GM21576 (cell line): ENCODE results near the gene PRKAG2.
A peak's percentile ranks its signal among the peaks of the same experiment; 100 is the strongest.
"Not testable (repeated sequence)": the region's sequence is repeated elsewhere in the genome, so short reads cannot be mapped to it uniquely, and the experiment has no call there.

Experiments used
- ATAC-seq: cut with Tn5 transposase; IDR thresholded peaks from one replicate; pipeline ENCODE4 v1.9.1; 2021; ENCODE audit warnings: mild to moderate bottlenecking, moderate library complexity; ENCODE audit not compliant: unreplicated experiment

Gene PRKAG2

DNA sequence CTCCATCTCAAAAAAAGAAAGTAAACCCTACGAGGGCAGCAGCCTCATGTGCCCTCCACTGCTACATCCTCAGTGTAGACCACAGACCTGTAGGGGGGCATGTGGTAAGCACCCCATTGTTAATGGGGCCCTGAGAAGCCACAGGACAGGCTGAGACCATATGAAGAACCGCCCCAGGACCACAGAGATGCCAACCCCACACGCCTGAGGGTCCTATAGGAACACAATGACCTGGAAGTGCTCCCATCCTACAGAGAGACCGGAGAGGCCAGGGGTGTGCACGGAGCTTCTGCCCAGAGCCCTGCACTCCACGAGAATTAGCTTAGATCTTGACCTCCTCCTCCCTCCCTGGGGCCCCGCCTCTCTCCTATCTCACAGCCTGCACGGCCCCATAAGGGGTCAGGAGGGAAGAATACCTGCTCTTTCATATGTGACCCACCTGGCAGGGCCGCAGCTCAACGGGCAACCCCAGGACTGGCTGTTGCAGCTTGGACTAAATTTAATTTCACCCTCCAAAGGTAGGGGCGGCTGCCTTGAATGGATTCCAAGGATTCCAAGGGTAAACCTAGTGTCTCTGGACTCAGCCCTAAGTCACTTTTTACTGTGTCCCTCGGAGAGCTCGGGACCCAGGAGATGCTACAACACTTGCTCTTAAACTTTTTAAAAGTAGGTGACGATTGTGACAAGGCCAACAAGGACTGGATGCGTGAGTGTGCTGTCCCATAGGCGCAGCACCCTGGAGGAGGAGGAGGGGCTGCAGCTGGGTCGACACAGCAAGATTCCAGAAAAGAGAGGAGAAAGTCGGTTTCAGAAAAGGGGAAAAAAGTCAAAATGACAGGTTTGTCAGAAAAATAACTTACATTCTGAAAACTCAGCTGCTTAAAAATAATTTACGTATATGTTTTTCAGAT, 24.2 kb downstream of the PRKAG2 start:
- ATAC-seq, result no peak

DNA sequence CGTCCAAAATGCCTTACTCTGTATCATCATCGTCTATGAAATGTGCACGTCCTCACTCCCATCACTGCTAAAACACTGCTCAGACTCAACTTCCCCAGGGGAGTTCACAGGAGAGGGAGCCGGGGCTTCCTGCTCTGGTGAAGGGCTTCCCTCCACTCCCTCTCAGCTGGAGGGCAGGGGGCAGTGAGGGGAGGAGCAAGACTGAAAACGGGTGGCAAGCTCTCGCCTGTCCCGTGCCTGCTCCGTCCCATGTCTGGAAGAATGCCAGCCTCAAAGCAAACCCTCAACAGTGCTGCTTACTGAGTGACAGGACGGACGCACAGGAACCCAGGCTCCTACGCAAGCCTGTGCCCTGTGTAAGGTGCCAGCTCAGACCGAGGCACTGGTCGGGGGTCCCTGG, 25.1 kb downstream of the PRKAG2 start:
- ATAC-seq, result peak; percentile 8

DNA sequence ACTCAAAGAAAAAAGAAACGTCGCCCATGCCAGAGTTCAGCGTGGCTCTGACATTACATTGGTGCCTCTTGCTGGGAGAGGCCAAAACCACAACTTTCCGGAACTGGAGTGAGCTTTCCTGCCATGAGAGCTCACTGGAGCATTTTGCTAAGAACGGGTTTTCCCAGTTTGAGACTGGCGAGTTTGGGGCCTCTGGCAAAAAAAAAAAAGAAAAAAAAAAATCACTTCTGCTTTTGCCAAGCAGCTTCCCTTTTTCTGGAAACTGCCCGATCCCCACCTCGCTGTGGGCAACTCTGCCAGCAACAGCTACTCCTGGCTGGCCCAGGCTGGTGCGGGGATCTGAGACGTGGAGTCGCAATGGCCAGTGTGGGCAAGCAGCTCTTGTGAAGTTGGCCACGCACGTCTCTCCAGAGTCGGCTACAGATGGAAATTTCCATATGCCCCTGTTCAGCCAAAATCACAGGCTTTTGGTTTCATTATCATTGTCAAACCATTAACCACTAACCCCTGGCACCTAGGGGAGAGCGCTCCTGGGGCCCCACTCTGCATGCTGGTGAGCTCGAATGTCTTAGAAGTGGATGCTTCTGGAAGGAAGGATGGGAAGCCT, 25.7 kb downstream of the PRKAG2 start:
- ATAC-seq, result peak; percentile 43

DNA sequence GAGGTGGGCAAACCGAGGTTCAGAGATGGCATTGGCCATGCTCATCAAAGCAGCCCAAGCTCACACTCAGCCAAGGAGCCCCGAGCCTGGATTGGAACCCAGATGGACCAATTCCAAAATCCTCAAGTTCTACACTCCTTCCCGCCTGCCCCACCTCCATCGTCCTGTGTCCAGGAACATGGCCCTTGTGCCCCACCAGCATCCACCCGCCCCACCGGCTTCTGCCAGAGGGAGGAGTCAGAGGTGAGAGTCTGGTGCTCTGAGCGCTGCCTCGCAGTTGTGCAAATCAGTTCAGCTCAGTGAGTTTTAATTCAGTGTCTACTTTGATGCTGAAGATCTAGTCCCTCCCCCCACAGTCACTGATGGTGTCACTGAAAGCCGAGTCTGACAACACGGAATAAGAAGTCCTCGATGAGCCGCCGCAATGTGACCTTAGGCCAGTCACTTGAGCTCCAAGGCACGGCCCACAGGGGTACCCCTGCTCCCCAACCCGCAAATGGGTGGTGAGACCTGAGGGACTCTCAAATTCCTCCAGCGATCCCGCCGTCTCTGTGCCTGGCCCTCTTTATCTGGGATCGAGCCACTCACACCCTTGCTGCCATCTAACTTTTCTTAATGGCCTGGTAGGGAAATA, 26.3 kb downstream of the PRKAG2 start:
- ATAC-seq, result no peak

DNA sequence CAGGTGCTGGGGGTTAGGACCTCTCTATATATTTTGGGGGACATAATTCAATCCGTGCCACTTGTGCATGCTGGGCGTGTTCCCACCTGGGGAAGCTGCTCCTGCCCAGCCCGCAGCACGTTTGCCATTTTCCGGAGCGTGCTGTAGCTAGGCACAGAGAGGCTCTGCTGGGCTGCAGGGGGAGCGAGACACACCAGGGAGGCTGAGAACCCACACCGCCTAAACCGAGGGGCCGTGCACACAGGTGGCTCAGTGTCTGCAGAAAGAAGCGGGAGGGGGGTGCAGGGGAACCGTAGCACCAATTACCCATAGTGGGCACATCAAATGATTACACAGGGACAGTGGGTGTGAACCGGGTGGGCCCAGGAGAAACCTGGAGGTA, 27.0 kb downstream of the PRKAG2 start:
- no peak for ATAC-seq

DNA sequence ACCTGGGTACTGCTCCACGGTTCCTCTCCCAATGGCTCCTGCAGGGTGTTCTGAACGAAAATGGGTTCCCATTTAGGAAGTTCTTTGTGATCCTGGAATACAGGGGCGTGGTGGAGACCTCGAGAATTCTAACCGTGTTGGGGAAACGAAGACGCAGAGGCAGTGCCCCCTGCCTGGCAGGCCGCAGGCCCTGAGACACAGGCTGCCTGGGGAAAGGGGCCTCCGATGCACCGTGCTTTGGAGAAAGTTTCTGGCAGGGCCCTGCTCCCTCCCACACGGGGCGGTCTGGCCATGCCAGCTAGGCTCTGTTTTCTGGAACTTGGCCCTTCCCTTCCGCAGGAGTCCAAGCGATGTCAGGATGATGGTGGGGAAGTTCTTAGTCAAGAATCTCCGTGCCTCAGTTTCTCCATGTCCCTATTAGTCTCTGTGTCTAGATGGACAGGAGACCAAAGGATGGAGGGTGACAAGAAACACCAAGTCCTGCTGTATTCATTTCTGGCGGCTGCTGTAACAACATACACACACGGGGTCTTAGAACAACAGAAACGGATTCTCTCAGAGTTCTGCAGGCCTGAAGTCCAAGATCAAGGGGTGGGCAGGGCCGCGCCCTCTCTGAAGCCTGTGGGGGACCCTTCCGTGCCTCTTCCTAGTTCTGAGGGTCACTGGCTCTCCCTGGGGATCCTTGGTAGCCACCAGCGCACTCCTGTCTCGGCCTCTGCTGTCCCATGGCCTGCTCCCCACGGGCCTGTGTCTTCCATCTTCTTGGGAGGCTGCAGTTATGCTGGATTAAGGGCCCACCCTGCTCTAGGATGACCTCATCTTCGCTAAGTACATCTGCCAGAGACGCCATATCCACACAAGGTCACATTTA, 27.7 kb downstream of the PRKAG2 start:
- no peak for ATAC-seq

DNA sequence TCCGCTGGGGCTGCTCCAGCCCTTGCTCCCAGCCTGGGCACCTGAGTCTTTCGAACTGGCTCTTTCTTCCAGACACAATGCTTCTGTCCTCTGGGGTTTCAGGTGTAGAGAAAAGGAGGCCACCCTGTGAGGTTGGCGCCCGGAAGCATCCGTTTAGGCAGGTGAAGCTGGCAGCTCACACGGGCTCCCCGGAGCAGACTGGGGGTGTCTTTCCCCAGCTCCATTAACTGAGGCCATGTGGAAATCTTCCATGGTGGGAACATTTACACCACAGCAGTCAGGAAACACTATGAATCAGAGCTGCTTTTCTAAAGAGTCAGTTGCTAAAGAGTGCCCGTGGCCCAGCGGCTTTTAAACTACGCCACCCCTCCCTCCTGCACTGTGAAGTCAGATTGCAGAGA, 29.2 kb downstream of the PRKAG2 start:
- no peak for ATAC-seq

DNA sequence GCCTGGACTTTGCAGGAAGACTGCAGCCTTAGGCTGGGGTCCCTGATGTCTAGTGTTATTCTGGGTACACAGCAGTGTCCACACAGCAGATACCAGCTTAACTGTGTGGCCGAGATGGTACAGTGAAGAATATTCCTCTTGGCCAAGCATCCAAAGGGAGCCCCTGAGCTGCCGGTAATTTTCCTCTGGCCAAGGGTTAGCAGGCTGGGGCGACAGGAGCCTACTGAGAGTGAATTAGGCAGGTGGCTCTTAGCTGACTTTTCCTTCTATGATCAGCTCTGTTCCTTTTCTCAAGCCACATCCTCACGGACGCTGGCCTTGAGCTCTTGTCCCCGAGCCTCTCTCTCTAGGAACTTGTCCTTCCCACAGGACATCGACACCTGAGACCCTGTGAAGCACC, 29.8 kb downstream of the PRKAG2 start:
- ATAC-seq, result no peak

DNA sequence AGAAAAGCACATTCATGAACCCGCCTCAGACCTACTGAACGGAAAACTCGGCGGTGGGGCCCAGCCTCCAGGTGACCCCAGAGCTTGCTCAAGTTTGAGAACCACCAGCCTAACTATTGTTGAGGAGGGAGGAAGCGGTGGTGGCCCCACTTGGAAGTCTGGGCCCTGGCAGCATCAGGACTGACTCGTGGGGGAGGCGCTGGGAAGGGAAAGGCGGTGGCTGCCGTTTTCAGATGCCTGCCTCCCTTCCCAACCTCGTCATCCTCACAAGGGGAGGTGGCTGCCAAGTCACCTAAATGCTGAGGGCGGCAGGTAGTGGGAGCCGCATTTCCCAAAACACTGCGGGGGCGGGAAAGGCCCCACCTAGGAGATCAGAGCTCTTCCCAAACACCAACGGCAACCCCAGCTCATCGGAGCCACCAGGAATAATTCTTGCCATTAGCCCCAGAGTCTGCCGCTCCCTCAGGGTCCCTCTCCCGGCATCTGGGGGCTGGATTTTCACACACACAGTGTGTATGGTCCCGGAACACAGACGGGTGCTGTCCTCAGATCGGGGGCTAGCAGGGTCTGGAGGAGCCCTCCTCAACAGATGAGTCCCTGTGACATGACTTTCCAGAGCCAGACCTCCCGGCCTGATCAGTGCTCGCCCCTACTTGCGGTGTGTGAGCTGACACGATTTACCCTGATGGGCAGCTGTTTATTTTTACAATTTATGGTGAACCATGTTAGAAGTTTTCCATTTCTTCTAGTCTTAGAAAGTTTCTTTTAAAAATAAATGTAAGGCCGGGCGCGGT, 31.3 kb downstream of the PRKAG2 start:
- ATAC-seq, result no peak

DNA sequence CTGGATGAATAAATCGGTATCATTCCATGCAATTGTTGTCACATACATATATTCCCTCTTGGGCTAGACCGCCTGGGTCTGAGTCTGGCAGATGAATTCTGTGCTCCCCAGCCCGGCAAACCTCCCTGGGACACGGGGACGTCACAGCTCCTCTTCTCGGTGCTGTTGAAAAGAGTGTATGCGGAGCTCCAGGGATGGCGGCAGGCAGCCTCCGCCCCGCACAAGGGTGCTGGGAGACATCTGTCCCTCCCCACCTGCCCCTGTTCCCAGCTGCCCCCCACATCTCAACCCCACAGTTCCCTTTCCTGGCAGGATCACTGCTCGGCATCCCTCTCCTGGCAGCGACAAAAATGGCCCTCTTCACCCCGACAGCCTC, 32.1 kb downstream of the PRKAG2 start:
- ATAC-seq, result no peak

DNA sequence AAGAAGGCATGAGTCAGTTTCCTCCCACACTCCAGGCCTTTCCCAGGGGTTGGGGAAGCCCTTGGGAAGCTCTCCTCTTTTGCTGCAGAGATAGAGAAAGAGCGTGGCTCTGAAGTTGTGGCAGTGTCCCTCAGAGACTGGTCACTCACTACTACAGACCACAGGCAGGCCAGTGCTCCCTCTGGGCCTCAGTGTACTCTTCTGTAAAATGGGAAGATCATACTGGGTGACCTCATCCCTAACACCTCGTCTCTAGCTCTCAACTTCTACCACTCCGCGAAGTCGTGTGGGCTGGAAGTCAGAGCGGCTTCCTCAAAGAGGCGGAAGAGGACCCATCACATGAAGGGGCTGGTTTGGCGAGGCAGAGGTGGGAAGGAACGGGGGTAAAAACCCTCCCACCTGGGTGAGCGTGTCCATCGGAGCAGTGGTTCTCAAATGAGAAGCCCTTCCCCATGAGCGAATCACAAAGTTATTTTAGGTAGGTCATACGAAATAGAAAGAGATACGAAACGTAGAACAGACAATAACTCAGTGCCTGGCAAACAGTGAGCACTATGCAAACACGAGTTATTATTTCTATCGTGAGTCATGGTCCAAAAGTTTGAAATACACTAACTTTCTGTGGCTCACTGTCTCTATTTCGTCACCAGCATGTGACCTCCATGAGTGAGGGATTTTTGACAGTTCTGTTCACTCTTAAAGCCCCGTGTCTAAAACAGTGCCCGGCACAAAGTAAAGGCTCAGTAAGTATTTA, 32.7 kb downstream of the PRKAG2 start:
- no peak for ATAC-seq

DNA sequence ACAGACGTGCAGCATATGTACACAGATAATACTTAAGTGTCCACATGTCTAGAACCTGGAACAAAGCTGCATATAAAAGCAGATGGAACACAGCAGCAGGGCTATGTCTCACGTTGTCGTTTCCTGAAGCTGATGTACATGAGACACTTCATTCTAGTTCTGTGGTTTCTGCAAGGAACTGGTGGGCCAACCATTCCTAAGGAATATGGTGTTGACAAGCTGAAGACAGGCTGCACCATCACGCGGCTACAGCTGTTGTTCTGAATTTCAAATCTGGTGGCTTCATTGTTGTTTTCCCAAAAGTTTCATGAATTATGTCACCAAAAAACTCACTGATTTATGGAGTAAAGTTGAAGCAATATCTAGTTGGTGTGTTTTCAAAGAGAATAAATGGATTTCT, 33.7 kb downstream of the PRKAG2 start:
- no peak for ATAC-seq

DNA sequence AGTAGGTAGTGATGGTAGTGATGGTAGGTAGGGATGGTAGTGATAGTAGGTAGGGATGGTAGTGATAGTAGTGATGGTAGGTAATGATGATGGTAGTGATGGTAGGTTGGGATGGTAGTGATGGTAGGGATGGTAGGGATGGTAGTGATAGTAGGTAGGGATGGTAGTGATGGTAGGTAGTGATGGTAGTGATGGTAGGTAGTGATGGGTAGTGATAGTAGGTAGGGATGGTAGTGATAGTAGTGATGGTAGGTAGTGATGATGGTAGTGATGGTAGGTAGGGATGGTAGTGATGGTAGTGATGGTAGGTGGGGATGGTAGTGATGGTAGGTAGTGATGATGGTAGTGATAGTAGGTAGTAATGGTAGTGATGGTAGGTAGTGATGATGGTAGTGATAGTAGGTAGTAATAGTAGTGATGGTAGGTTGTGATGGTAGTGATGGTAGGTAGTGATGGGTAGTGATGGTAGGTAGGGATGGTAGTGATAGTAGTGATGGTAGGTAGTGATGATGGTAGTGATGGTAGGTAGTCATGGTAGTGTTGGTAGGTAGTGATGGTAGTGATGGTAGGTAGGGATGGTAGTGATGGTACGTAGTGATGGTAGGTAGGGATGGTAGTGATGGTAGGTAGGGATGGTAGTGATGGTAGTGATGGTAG, 35.4 kb downstream of the PRKAG2 start:
- not testable (repeated sequence) for ATAC-seq

DNA sequence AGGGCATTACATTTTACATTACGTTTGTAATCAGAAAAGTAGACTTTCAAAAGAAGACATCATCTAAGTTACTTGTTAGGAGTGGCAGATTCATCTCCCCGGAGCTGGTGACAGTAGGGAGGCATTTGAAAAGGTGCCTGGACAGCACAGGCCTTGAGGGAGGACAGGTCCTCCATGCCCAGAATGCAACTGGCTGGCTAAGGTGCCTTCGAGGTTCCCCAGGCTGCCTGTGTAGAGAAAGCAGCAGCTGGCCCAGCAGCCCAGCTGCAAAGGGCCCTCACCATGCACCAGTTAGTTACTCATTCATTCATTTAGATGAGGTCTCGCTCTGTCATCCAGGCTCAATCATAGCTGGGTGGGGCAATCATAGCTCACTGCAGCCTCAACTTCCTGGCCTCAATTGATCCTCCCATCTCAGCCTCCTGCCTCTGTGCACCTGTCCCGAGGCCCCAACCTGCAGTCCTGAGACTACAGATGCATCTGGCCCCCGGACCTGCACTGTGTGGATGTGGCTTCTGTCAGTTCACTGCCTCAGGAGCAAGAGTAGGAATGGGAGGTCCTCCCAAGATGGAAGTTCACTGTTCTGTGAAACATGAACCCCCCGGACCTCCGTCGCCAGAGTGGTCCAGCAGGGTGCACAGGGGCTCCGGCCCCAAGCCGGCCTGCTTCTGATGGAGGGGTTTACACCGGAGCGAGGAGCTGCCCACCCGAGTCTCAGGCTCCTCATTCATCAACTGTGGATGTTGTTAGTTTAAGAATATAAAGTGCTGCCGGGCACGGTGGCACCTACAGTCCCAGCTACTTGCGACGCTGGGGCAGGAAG, 36.6 kb downstream of the PRKAG2 start:
- ATAC-seq, result no peak

DNA sequence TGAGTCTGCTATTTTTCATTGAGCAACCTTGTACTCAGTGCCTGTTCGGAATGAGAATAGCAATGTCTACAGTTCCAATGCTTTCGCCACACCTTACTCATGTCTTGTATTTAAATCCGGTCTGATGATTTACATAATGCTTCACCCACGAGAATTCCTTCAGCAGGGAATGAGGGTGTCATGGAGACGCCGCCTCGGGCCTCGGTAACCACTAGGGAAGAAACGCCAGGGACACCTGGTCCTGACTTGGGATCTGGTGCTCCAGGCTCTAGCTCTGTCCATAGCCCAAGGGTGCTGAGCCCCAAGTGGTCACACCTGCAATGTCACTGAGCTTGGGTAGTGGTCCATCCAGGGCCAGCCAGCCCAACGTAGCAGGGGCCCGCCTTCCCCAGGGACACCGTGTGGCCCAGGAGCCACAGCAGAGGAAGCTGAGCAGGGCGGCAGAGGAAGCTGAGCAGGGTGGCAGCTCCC, 37.4 kb downstream of the PRKAG2 start:
- ATAC-seq, result no peak

DNA sequence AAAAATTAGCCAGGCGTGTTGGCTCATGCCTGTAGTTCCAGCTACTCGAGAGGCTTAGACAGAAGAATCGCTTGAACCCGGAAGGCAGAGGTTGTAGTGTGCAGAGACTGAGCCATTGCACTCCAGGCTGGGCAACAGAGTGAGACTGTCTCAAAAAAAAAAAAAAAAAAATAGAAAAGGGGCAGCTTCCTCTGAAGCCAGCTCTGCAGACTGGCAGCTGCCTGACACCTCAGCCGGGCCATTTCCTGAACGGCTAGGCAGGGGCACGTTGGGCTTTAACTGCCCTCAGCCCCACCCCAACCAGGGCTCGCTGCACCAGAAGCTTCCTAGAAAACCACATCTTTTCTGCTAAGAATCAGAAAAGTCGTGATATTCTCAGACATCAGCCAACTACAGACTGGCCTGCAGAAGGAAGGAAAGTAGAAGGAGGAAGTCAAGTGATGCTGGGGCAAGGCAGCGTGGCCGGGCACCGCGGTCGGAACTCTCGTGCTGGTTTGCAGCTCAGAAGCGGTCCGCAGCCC, 38.0 kb downstream of the PRKAG2 start:
- ATAC-seq, result peak; percentile 68

DNA sequence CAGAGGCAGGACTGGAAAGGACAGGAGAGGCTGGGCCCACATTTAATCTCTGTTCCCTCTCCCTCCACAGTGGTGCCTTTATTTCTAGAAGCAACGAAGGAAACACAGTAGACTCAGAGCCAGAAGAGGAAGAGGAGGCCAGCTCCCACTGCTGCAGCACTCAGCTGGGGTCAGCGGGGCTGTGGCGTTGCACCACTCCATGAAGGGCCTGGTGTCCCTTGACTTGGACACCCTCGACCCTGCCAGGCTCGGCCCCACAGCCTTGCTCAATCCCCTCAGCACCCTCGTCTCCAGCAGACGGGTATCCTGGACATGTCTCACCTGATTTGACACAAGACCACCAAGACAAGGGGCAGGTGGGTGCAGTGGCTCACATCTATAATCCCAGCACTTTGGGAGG, 38.8 kb downstream of the PRKAG2 start:
- ATAC-seq, result no peak
